Measurements from ENCODE around the gene CHTF8.

DNA sequence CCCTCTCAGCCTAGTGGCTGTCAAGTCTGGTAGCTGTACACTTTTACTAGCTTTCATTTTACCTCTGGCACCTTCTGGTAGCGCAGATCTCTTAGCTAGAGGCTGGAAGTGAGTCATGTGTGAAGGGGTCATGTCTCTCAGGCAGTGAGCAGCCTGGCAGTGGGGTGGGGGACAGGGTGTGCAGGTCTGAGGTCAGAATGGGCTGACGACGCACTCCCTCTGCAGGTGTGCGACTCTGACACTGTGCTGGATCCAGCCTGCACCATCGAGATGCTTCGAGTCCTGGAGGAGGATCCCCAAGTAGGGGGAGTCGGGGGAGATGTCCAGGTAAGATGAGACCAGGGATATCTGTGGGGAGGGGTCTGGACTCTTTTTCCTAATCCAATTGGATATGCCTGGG lies 19.2 kb downstream of the CHTF8 start:
- TF ChIP-seq POLR2A (IDR thresholded peaks at IDR 0.05) = no peak
- TF ChIP-seq, protein P1, sequence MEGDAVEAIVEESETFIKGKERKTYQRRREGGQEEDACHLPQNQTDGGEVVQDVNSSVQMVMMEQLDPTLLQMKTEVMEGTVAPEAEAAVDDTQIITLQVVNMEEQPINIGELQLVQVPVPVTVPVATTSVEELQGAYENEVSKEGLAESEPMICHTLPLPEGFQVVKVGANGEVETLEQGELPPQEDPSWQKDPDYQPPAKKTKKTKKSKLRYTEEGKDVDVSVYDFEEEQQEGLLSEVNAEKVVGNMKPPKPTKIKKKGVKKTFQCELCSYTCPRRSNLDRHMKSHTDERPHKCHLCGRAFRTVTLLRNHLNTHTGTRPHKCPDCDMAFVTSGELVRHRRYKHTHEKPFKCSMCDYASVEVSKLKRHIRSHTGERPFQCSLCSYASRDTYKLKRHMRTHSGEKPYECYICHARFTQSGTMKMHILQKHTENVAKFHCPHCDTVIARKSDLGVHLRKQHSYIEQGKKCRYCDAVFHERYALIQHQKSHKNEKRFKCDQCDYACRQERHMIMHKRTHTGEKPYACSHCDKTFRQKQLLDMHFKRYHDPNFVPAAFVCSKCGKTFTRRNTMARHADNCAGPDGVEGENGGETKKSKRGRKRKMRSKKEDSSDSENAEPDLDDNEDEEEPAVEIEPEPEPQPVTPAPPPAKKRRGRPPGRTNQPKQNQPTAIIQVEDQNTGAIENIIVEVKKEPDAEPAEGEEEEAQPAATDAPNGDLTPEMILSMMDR (IDR thresholded peaks at IDR 0.05) = no peak

All from breast epithelium (tissue), 3 donors.